A549 (cell line): ENCODE results near the gene SMG9. TPM values are rescaled to one million over a fixed set of nuclear protein-coding genes. Genes with fewer than 3 reads are reported as not detected.
A peak's percentile ranks its signal among the peaks of the same experiment; 100 is the strongest.

Experiments
- ATAC-seq, 2 experiments: fragments of 200-7000 bp in 1 of 2; fragments of >200 bp in 1 of 2; cut with Nextera tagmentation in 1 of 2; cut with Tn5 transposase in 1 of 2; 3 replicates each; pipeline versions ENCODE4 v1.8.0 to v1.9.1; 2018 to 2020; ENCODE audit warnings: mild to moderate bottlenecking in 1 of 2, moderate library complexity in 1 of 2
- CTCF ChIA-PET: fragments of 300-600 bp; sonication (Branson Sonifier 250); formaldehyde crosslinking; extraction: SDS; loops from one replicate; lab custom pipeline; 2021; ENCODE audit warnings: antibody characterized with exemption, inconsistent platforms; lab: Yijun Ruan, JAX
- POLR2A ChIA-PET: fragments of 350-600 bp; formaldehyde crosslinking; extraction: SDS; loops from one replicate; lab custom pipeline; 2021; ENCODE audit warnings: antibody characterized with exemption, inconsistent platforms; lab: Yijun Ruan, JAX
- DNase-seq, 2 experiments: peaks; one replicate each; pipeline versions ENCODE4 v3.0.0 to v3.0.0-alpha.2; 2011 to 2016; ENCODE audit warnings: low read depth in 1 of 2, low spot score in 1 of 2
- FAIRE-seq: peaks from 2 replicates; lab custom pipeline; 2011; peaks lifted over from hg19 to GRCh38; lab: Jason Lieb, UNC
- H3K27ac ChIP-seq, 2 experiments: fragments of >200 bp; sonication (Bioruptor Twin); formaldehyde crosslinking; 3 replicates each; pipeline ENCODE4 v1.5.1; 2016 to 2017
- H3K4me1 ChIP-seq: fragments of >200 bp; sonication (Bioruptor Twin); formaldehyde crosslinking; 3 replicates; pipeline ENCODE4 v1.6.1; 2016
- H3K4me2 ChIP-seq: fragments of >200 bp; sonication (Bioruptor Twin); formaldehyde crosslinking; 3 replicates; pipeline ENCODE4 v1.6.1; 2016
- H3K4me3 ChIP-seq: fragments of >200 bp; sonication (Bioruptor Twin); formaldehyde crosslinking; 3 replicates; pipeline ENCODE4 v1.5.1; 2016
- H3K9me3 ChIP-seq: fragments of >200 bp; sonication (Bioruptor Twin); formaldehyde crosslinking; 3 replicates; pipeline ENCODE4 v1.6.1; 2016
- CTCF ChIP-seq: fragments of >200 bp; sonication (Bioruptor Twin); formaldehyde crosslinking; IDR thresholded peaks from 3 replicates; pipeline ENCODE4 v1.5.1; 2016
- EP300 ChIP-seq, 2 experiments: fragments of >200 bp; sonication (Bioruptor Twin); formaldehyde crosslinking; IDR thresholded peaks; 2 replicates in 1 of 2; 3 replicates in 1 of 2; pipeline ENCODE4 v1.6.1; 2016 to 2017
- ESRRA ChIP-seq: fragments of 150-350 bp; IDR thresholded peaks from 2 replicates; pipeline ENCODE4 v1.6.1; 2014; ENCODE audit warnings: mild to moderate bottlenecking, low read length, borderline replicate concordance
- FOSL2 ChIP-seq, 2 experiments: fragments of 450-650 bp in 1 of 2; fragments of >200 bp in 1 of 2; sonication (Bioruptor Twin) in 1 of 2; formaldehyde crosslinking; IDR thresholded peaks; 2 replicates each; pipeline versions ENCODE4 v1.5.0 to v1.6.1; 2016 to 2020; ENCODE audit warnings: mild to moderate bottlenecking in 1 of 2, moderate library complexity in 1 of 2
- HOXB13 ChIP-seq: fragments of 250-450 bp; sonication (Bioruptor Pico); IDR thresholded peaks from 2 replicates; pipeline ENCODE4 v1.5.0; 2020; ENCODE audit warnings: low read depth, mild to moderate bottlenecking, moderate library complexity
- HOXB5 ChIP-seq: fragments of 250-450 bp; sonication (Bioruptor Pico); IDR thresholded peaks from 2 replicates; pipeline ENCODE4 v1.5.0; 2020; ENCODE audit warnings: mild to moderate bottlenecking, moderate library complexity
- JUN ChIP-seq, 2 experiments: fragments of >200 bp; sonication (Bioruptor Twin); formaldehyde crosslinking; IDR thresholded peaks; 2 replicates in 1 of 2; 3 replicates in 1 of 2; pipeline ENCODE4 v1.6.1; 2016 to 2017
- MAX ChIP-seq: IDR thresholded peaks from 2 replicates; pipeline ENCODE4 v1.6.1; 2012
- NR3C1 ChIP-seq: fragments of >200 bp; sonication (Bioruptor Twin); formaldehyde crosslinking; IDR thresholded peaks from 3 replicates; pipeline ENCODE4 v1.6.1; 2017
- PHF8 ChIP-seq: fragments of 200-600 bp; sonication (generic); IDR thresholded peaks from 2 replicates; pipeline ENCODE4 v1.6.1; 2016; ENCODE audit warnings: low read depth, mild to moderate bottlenecking, antibody characterized with exemption, moderate library complexity, borderline replicate concordance
- POLR2A ChIP-seq: IDR thresholded peaks from 2 replicates; pipeline ENCODE4 v1.6.1; 2012; ENCODE audit warnings: mild to moderate bottlenecking, low read length
- RAD21 ChIP-seq, 2 experiments: fragments of >200 bp in 1 of 2; sonication (Bioruptor Twin) in 1 of 2; formaldehyde crosslinking in 1 of 2; IDR thresholded peaks in 1 of 2; conservative IDR thresholded peaks in 1 of 2; 2 replicates in 1 of 2; 3 replicates in 1 of 2; pipeline ENCODE4 v1.6.1; 2012 to 2018; ENCODE audit warnings: inconsistent platforms in 1 of 2
- RARB ChIP-seq: fragments of 250-450 bp; sonication (Bioruptor Pico); IDR thresholded peaks from 2 replicates; pipeline ENCODE4 v1.8.0; 2021; ENCODE audit warnings: mild to moderate bottlenecking, moderate library complexity
- RNF2 ChIP-seq: fragments of 200-600 bp; sonication (generic); IDR thresholded peaks from 2 replicates; pipeline ENCODE4 v1.6.1; 2016; ENCODE audit warnings: low read depth, mild to moderate bottlenecking, antibody characterized with exemption, moderate library complexity, borderline replicate concordance
- SMC3 ChIP-seq: fragments of >200 bp; sonication (Bioruptor Twin); formaldehyde crosslinking; IDR thresholded peaks from 3 replicates; pipeline ENCODE4 v1.6.1; 2018; ENCODE audit warnings: inconsistent platforms
- TP53 ChIP-seq: fragments of 250-450 bp; sonication (Bioruptor Pico); IDR thresholded peaks from 2 replicates; pipeline ENCODE4 v1.5.0; 2021; ENCODE audit warnings: mild to moderate bottlenecking, moderate library complexity
- ZFP36 ChIP-seq: fragments of 450-650 bp; IDR thresholded peaks from 2 replicates; pipeline ENCODE4 v1.6.1; 2014; ENCODE audit warnings: borderline replicate concordance; ENCODE audit not compliant: partially characterized antibody
- ZNF302 ChIP-seq: fragments of 250-450 bp; sonication (Bioruptor Pico); IDR thresholded peaks from 2 replicates; pipeline ENCODE4 v1.9.0; 2021; ENCODE audit warnings: inconsistent platforms, mild to moderate bottlenecking, moderate library complexity
- WGBS: methylation state at CpG from one replicate; pipeline ENCODE4 v1.1.6; 2017; ENCODE audit errors: missing lambda C conversion rate; 5-methylcytosine and 5-hydroxymethylcytosine counted together
- polyA plus RNA-seq, 4 experiments: library from polyadenylated mRNA; depleted of rRNA in 3 of 4; stranded (reverse); fragments of >200 nt; fragmentation: RNase III in 1 of 4; extraction: RNeasy Plus Mini Kit Qiagen cat#74134 plus additional on column Dnase treatment in 1 of 4; gene quantifications; 2 replicates in 3 of 4; 3 replicates in 1 of 4; pipeline ENCODE4 v1.2.3, GENCODE V29; 2011 to 2017
- TF ChIP-seq, protein P1 (sequence below): fragments of 150-350 bp; IDR thresholded peaks from 2 replicates; pipeline ENCODE4 v1.6.1; 2014; ENCODE audit warnings: low read depth, mild to moderate bottlenecking, low read length
- TF ChIP-seq, protein P2 (sequence below): IDR thresholded peaks from 2 replicates; pipeline ENCODE4 v1.6.1; 2012; ENCODE audit warnings: low read depth, borderline replicate concordance

Gene SMG9
- polyA plus RNA-seq, 2 of the 4 experiments (the other 2 are of a cell fraction), result 14.2 to 44.2 TPM

- ChIA-PET POLR2A (interaction anchor here (1.3 to 1.9 kb wide), 3 partner anchors 20 to 117 kb away, joined by 6 to 12 read pairs (median 11); partner anchors contain the start of gene SMG9), CTCF (interaction anchor here (0.5 to 24.0 kb wide), 29 partner anchors 8 to 338 kb away, joined by 3 to 565 read pairs (median 4); partner anchors contain the start of genes IRGC, IRGQ, PLAUR and SMG9)
- DNase-seq, result peak; percentile 81 to 90
- peak; percentile 66 to 82 for ATAC-seq
- no peaks in the 10 kb centered on the region for H3K9me3 ChIP-seq
- no peak for TF ChIP-seq NR3C1
- TF ChIP-seq ZFP36, result peak; percentile 75
- TF ChIP-seq JUN (IDR thresholded peaks at IDR 0.05), result peak in 1 of 2 experiments; percentile 43; a peak in 2 of 5 replicates
- TF ChIP-seq HOXB13 (CRISPR knock-in tag), result 0 out of 2 replicates have a peak, but pooled peaks have one; percentile 34
- TF ChIP-seq CTCF, result peak; percentile 99
- peak; percentile 69 for TF ChIP-seq MAX
- TF ChIP-seq POLR2A, result no peak
- no peak for TF ChIP-seq EP300 (IDR thresholded peaks at IDR 0.05)
- TF ChIP-seq RARB (CRISPR knock-in tag), result no peak
- TF ChIP-seq ESRRA, result peak; percentile 89
- no peak for TF ChIP-seq PHF8
- TF ChIP-seq TP53 (CRISPR knock-in tag), result 0 out of 2 replicates have a peak, but pooled peaks have one; percentile 57
- peak; percentile 99 to 100 for TF ChIP-seq RAD21 (conservative IDR thresholded peaks at IDR 0.05 in 1 of 2, IDR thresholded peaks at IDR 0.05 in 1 of 2)
- TF ChIP-seq, protein P1, sequence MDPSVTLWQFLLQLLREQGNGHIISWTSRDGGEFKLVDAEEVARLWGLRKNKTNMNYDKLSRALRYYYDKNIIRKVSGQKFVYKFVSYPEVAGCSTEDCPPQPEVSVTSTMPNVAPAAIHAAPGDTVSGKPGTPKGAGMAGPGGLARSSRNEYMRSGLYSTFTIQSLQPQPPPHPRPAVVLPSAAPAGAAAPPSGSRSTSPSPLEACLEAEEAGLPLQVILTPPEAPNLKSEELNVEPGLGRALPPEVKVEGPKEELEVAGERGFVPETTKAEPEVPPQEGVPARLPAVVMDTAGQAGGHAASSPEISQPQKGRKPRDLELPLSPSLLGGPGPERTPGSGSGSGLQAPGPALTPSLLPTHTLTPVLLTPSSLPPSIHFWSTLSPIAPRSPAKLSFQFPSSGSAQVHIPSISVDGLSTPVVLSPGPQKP, result no peak
- TF ChIP-seq HOXB5 (CRISPR knock-in tag), result 0 out of 2 replicates have a peak, but pooled peaks have one; percentile 28
- TF ChIP-seq RNF2, result no peak
- TF ChIP-seq, protein P2, sequence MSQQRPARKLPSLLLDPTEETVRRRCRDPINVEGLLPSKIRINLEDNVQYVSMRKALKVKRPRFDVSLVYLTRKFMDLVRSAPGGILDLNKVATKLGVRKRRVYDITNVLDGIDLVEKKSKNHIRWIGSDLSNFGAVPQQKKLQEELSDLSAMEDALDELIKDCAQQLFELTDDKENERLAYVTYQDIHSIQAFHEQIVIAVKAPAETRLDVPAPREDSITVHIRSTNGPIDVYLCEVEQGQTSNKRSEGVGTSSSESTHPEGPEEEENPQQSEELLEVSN, result peak; percentile 77; the same call in 1 of the 2 replicates
- no peak for TF ChIP-seq ZNF302 (CRISPR knock-in tag)
- TF ChIP-seq SMC3, result peak; percentile 97
- TF ChIP-seq FOSL2 (IDR thresholded peaks at IDR 0.05), result no peak
- no peak for TF ChIP-seq FOSL2 (CRISPR knock-in tag; IDR thresholded peaks at IDR 0.05)
- FAIRE-seq, result peak; percentile 68
- H3K4me2 ChIP-seq, result peak overlapping the region; percentile 79
- 3% methylated on average over 10 of the region's 10 CpGs for WGBS
- H3K4me1 ChIP-seq, result peaks cover 50% of the 10 kb centered on the region
- H3K27ac ChIP-seq, result peak overlapping the region; percentile 93 to 95
- 0 out of 3 replicates have a peak overlapping the region, but pooled peaks have one; percentile 3 for H3K4me3 ChIP-seq
These were observed 30.4 kb upstream of the SMG9 start for GRCh38 chr19:43784981-43785808.
